Tibial nerve (tissue), 4 donors: ENCODE measurements around the gene NTPCR.

ENCODE experiments used
- CTCF ChIP-seq, 5 experiments: fragments of 200-600 bp in 3 of 5; fragments of 450-650 bp in 2 of 5; sonication (generic) in 3 of 5; IDR thresholded peaks; one replicate each; pipeline ENCODE4 v1.5.1; 2016 to 2019; ENCODE audit warnings: antibody characterized with exemption in 5 of 5, mild to moderate bottlenecking in 3 of 5, moderate library complexity in 2 of 5
- EP300 ChIP-seq, 2 donors: sonication (generic); formaldehyde crosslinking; IDR thresholded peaks; one replicate each; pipeline ENCODE4 v1.6.1; 2017; ENCODE audit warnings: antibody characterized with exemption in 2 of 2, mild to moderate bottlenecking in 1 of 2
- POLR2A ChIP-seq, 2 donors: fragments of 450-650 bp; IDR thresholded peaks; one replicate each; pipeline ENCODE4 v1.6.1; 2017; ENCODE audit warnings: antibody characterized with exemption in 2 of 2, mild to moderate bottlenecking in 2 of 2, moderate library complexity in 2 of 2

GRCh38 chr1:233010146-233010545, 59.7 kb downstream of the NTPCR start:
- TF ChIP-seq POLR2A (IDR thresholded peaks at IDR 0.05) (no peak), CTCF (IDR thresholded peaks at IDR 0.05) (no peak), EP300 (IDR thresholded peaks at IDR 0.05) (no peak)
